Keratinocyte (primary cell): Measurements from ENCODE around the gene CACNA1C.

Experiments
- EZH2 ChIP-seq: IDR thresholded peaks from one replicate; pipeline ENCODE4 v1.6.1; 2012; ENCODE audit warnings: inconsistent platforms, mild to moderate bottlenecking, low read length, moderate library complexity
- TF ChIP-seq, protein P1 (sequence below), 3 experiments: IDR thresholded peaks in 1 of 3; conservative IDR thresholded peaks in 1 of 3; optimal IDR thresholded peaks in 1 of 3; 2 replicates in 2 of 3; 3 replicates in 1 of 3; pipeline versions ENCODE3 to v1.5.1; 2011; ENCODE audit warnings: low read length in 3 of 3, mild to moderate bottlenecking in 3 of 3, moderate library complexity in 2 of 3, control low read depth in 1 of 3, inconsistent platforms in 1 of 3; ENCODE audit not compliant: insufficient read depth in 2 of 3; ENCODE audit errors: extremely low read depth in 1 of 3

DNA sequence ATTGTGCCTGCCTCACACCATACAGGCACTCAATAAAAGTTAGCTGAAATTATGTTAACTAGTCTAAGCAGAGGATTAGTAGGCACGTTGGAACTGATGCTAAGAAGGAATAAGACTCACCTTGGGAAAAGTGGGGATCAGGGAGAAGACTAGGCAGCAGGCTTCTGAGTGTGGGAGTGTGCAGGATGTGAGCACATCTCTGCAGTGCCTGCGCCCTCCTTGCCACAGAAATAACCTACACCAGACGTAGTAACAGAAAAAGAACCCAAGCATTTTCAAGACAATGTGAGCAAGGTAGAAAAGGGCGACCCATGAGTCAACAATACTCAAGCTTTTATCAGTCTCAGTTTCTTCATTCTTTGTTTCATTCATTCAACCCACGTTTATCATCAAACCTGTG lies 113.9 kb downstream of the CACNA1C start:
- TF ChIP-seq, protein P1, sequence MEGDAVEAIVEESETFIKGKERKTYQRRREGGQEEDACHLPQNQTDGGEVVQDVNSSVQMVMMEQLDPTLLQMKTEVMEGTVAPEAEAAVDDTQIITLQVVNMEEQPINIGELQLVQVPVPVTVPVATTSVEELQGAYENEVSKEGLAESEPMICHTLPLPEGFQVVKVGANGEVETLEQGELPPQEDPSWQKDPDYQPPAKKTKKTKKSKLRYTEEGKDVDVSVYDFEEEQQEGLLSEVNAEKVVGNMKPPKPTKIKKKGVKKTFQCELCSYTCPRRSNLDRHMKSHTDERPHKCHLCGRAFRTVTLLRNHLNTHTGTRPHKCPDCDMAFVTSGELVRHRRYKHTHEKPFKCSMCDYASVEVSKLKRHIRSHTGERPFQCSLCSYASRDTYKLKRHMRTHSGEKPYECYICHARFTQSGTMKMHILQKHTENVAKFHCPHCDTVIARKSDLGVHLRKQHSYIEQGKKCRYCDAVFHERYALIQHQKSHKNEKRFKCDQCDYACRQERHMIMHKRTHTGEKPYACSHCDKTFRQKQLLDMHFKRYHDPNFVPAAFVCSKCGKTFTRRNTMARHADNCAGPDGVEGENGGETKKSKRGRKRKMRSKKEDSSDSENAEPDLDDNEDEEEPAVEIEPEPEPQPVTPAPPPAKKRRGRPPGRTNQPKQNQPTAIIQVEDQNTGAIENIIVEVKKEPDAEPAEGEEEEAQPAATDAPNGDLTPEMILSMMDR (optimal IDR thresholded peaks at IDR 0.05 in 1 of 3, IDR thresholded peaks at IDR 0.05 in 1 of 3, conservative IDR thresholded peaks at IDR 0.05 in 1 of 3; ENCODE audit: extremely low read depth in 1 of 3, insufficient read depth in 2 of 3, low read length in 3 of 3) = no peak
- no peak for TF ChIP-seq EZH2
